Epithelial cell of esophagus (primary cell): ENCODE data around the gene KISS1.

ENCODE experiments used
- DNase-seq: peaks from one replicate; pipeline ENCODE4 v3.0.0; 2010; ENCODE audit warnings: low read depth
- H3K4me3 ChIP-seq: 2 replicates; pipeline ENCODE4 v1.5.1; 2011; ENCODE audit warnings: mild to moderate bottlenecking, low read length, control low read depth
- CTCF ChIP-seq: IDR thresholded peaks from 2 replicates; pipeline ENCODE4 v1.5.1; 2011; ENCODE audit warnings: low read depth, mild to moderate bottlenecking, low read length, control low read depth, inconsistent platforms; ENCODE audit not compliant: insufficient read depth; ENCODE audit errors: missing control alignments

KISS1 gene

GRCh38 chr1:204180133-204180532 lies 16.2 kb downstream of the KISS1 start:
- no peak overlapping the region for H3K4me3 ChIP-seq
- TF ChIP-seq CTCF: no peak
- DNase-seq: no peak

GRCh38 chr1:204178487-204179281 lies 17.6 kb downstream of the KISS1 start:
- H3K4me3 ChIP-seq: no peak overlapping the region
- DNase-seq: no peak
- no peak for TF ChIP-seq CTCF

GRCh38 chr1:204177133-204177532 lies 19.2 kb downstream of the KISS1 start:
- TF ChIP-seq CTCF: no peak
- no peak for DNase-seq
- H3K4me3 ChIP-seq: no peak overlapping the region

GRCh38 chr1:204176049-204176448 lies 20.2 kb downstream of the KISS1 start:
- no peak overlapping the region for H3K4me3 ChIP-seq
- TF ChIP-seq CTCF: no peak
- DNase-seq: no peak

- no peak for TF ChIP-seq CTCF
- no peak for DNase-seq
- H3K4me3 ChIP-seq: no peak overlapping the region
Measured at GRCh38 chr1:204174958-204175357, 21.3 kb downstream of the KISS1 start.

- H3K4me3 ChIP-seq: no peak overlapping the region
- DNase-seq: no peak
- no peak for TF ChIP-seq CTCF
Measured at GRCh38 chr1:204172404-204173029, 23.8 kb downstream of the KISS1 start.
